Ishikawa (cell line): ENCODE results near the gene NCK2.

ENCODE experiments used
- CEBPB ChIP-seq: IDR thresholded peaks from 2 replicates; pipeline ENCODE4 v1.6.1; 2012
- CREB1 ChIP-seq: IDR thresholded peaks from 2 replicates; pipeline ENCODE4 v1.6.1; 2012; ENCODE audit warnings: low read depth
- EGR1 ChIP-seq: IDR thresholded peaks from 2 replicates; pipeline ENCODE4 v1.6.1; 2012
- EP300 ChIP-seq: IDR thresholded peaks from 2 replicates; pipeline ENCODE4 v1.6.1; 2012; ENCODE audit warnings: borderline replicate concordance
- FOXM1 ChIP-seq: IDR thresholded peaks from 2 replicates; pipeline ENCODE4 v1.6.1; 2012; ENCODE audit warnings: low read depth, borderline replicate concordance
- NFIC ChIP-seq: IDR thresholded peaks from 2 replicates; pipeline ENCODE4 v1.6.1; 2012
- RAD21 ChIP-seq: IDR thresholded peaks from 2 replicates; pipeline ENCODE4 v1.6.1; 2012; ENCODE audit warnings: low read depth
- REST ChIP-seq: IDR thresholded peaks from 2 replicates; pipeline ENCODE4 v1.6.1; 2012; ENCODE audit warnings: low read depth, mild to moderate bottlenecking
- TAF1 ChIP-seq: IDR thresholded peaks from 2 replicates; pipeline ENCODE4 v1.6.1; 2012; ENCODE audit warnings: low read depth, mild to moderate bottlenecking
- TCF12 ChIP-seq: IDR thresholded peaks from 2 replicates; pipeline ENCODE4 v1.6.1; 2012; ENCODE audit warnings: low read depth
- TEAD4 ChIP-seq: IDR thresholded peaks from 2 replicates; pipeline ENCODE4 v1.6.1; 2012
- USF1 ChIP-seq: IDR thresholded peaks from 2 replicates; pipeline ENCODE4 v1.6.1; 2012
- YY1 ChIP-seq: IDR thresholded peaks from 2 replicates; pipeline ENCODE4 v1.6.1; 2012; ENCODE audit warnings: low read depth
- ZBTB7A ChIP-seq: IDR thresholded peaks from 2 replicates; pipeline ENCODE4 v1.6.1; 2012; ENCODE audit warnings: low read depth
- TF ChIP-seq, protein P1 (sequence below): IDR thresholded peaks from 2 replicates; pipeline ENCODE4 v1.6.1; 2012

NCK2 gene

GRCh38 chr2:105869341-105869740, 124.6 kb downstream of the NCK2 start:
- TF ChIP-seq REST = no peak
- TF ChIP-seq USF1 = no peak
- TF ChIP-seq CREB1 = no peak
- TF ChIP-seq EGR1 = no peak
- no peak for TF ChIP-seq FOXM1
- no peak for TF ChIP-seq RAD21
- TF ChIP-seq TEAD4 = no peak
- TF ChIP-seq YY1 = no peak

GRCh38 chr2:105870062-105870461, 125.3 kb downstream of the NCK2 start:
- TF ChIP-seq CREB1 (no peak), USF1 (no peak), ZBTB7A (no peak), CEBPB (no peak)

DNA sequence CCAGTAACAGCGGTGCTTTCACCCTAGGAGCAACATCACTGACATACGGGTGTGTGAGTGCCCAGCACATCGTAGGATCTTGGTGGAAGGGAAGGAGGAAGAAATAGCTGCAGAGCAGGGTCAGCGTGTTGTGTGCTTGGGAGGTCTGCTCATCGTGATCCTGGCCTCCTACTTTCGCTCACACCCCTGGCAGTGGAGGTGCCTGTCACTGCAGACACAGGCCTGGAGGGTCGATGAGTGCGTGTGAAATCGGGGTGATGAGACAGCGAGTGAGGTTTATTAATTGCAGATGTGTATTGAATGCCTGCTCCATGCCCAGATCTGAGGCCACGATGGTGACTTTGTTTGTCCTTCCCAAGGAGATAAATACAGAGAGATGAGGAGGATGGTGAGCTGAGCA, 126.1 kb downstream of the NCK2 start:
- no peak for TF ChIP-seq EGR1
- TF ChIP-seq CEBPB = no peak
- no peak for TF ChIP-seq RAD21
- no peak for TF ChIP-seq TCF12
- no peak for TF ChIP-seq NFIC
- no peak for TF ChIP-seq CREB1
- TF ChIP-seq, protein P1, sequence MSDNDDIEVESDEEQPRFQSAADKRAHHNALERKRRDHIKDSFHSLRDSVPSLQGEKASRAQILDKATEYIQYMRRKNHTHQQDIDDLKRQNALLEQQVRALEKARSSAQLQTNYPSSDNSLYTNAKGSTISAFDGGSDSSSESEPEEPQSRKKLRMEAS = no peak
- no peak for TF ChIP-seq YY1
- no peak for TF ChIP-seq REST
- no peak for TF ChIP-seq TEAD4
- no peak for TF ChIP-seq ZBTB7A
- no peak for TF ChIP-seq TAF1
- TF ChIP-seq FOXM1 = no peak
- TF ChIP-seq USF1 = no peak
- no peak for TF ChIP-seq EP300

- TF ChIP-seq RAD21 (no peak), TEAD4 (no peak), FOXM1 (no peak), YY1 (no peak), NFIC (no peak), USF1 (no peak), TAF1 (no peak), REST (no peak), CEBPB (no peak), EP300 (no peak), EGR1 (no peak), TCF12 (no peak), CREB1 (no peak), ZBTB7A (no peak)
- TF ChIP-seq, protein P1 = no peak
These were observed 127.5 kb downstream of the NCK2 start for GRCh38 chr2:105872142-105872728.
